MM.1S (cell line): ENCODE results near the gene TRAPPC6A.

Source experiments
- CTCF ChIP-seq: fragments of 300-600 bp; sonication (generic); IDR thresholded peaks from 2 replicates; pipeline ENCODE4 v1.5.1; 2016; ENCODE audit warnings: antibody characterized with exemption, low read length, mixed read lengths
- EZH2 ChIP-seq: fragments of 300-600 bp; sonication (generic); optimal IDR thresholded peaks from 2 replicates; pipeline ENCODE3; 2017; ENCODE audit warnings: low read depth, mild to moderate bottlenecking, antibody characterized with exemption, low read length, mixed read lengths

- TF ChIP-seq CTCF, result peak; percentile 68
- TF ChIP-seq EZH2, result no peak
Observed at GRCh38 chr19:45187421-45188100, 9.5 kb upstream of the TRAPPC6A start.
